Measurements from ENCODE around the gene RBPJL. TPM values are rescaled to one million over a fixed set of nuclear protein-coding genes. Genes with fewer than 3 reads are reported as not detected.

Gene RBPJL
- total and polyA plus RNA-seq, 7 donors, result 1.8 TPM; not detected in 6

GRCh38 chr20:45317826-45318225, 11.2 kb downstream of the RBPJL start:
- H3K4me3 ChIP-seq, result no peak overlapping the region

DNA sequence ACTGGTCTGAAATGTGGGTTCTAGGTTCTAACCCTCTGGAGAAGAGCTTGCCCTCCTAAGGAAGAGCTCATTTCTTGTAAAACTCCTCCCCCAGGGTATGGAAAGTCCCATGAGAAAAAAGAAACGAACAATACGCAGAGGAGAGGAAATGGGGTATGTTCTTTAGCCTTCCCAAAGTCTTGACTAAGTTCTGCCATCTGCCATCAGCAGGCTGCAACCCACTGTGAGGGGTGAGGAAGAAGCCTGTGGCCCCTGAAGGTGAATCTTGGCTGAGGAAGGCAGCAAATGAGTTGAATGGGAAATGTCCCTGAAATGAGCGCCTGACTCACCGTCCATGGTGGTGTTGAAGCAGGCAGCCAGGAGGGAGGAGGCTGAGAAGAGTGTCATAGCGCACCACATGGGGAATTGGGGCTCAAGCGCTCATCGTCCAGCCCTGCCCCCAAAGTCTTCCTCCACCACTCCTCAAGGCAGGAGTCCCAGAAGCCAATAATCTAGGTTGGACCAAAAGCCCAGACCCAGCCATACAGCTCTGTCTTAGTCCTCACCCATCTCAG, 11.8 kb downstream of the RBPJL start:
- Histone ChIP-seq H3K4me1 (peaks cover 0 to 8% (median 2%) of the 10 kb centered on the region in 4 donors), H3K36me3 (no peaks in the 10 kb centered on the region), H3K4me3 (no peak overlapping the region), H3K9me3 (no peaks in the 10 kb centered on the region), H3K27me3 (peaks cover 3 to 38% (median 18%) of the 10 kb centered on the region in 3 donors), H3K27ac (no peak overlapping the region)
- intact Hi-C loops (cut with DNase I), result loop anchor here (2.0 kb wide), 1 partner anchor 452 kb away; no protein-coding TSS in a partner anchor
- DNase-seq, result no peak
- WGBS, 2 donors, result 76 to 78% methylated on average over 7 of the region's 7 CpGs
- TF ChIP-seq POLR2AphosphoS5 (IDR thresholded peaks at IDR 0.05), result no peak
- no peak for TF ChIP-seq POLR2A (IDR thresholded peaks at IDR 0.05)
- TF ChIP-seq CTCF (IDR thresholded peaks at IDR 0.05), result no peak
- TF ChIP-seq EP300 (IDR thresholded peaks at IDR 0.05), result no peak

More at GRCh38 chr20:45317826-45318225, 11.2 kb downstream of the RBPJL start:
- no peak for TF ChIP-seq POLR2AphosphoS5 (IDR thresholded peaks at IDR 0.05)
- TF ChIP-seq POLR2A (IDR thresholded peaks at IDR 0.05), result no peak
- no peak for TF ChIP-seq CTCF (IDR thresholded peaks at IDR 0.05)
- no peak for TF ChIP-seq EP300 (IDR thresholded peaks at IDR 0.05)
- WGBS, 2 donors, result 75 to 88% methylated on average over 3 of the region's 3 CpGs
- intact Hi-C loops (cut with DNase I), result loop anchor here (2.0 kb wide), 1 partner anchor 453 kb away; no protein-coding TSS in a partner anchor
- no peaks in the 10 kb centered on the region for H3K36me3 ChIP-seq
- H3K27me3 ChIP-seq, result peaks cover 3 to 39% (median 18%) of the 10 kb centered on the region in 3 donors
- no peak for DNase-seq
- H3K9me3 ChIP-seq, result no peaks in the 10 kb centered on the region
- H3K27ac ChIP-seq, result no peak overlapping the region
- peaks cover 0 to 8% (median 2%) of the 10 kb centered on the region in 4 donors for H3K4me1 ChIP-seq

- H3K36me3 ChIP-seq, result no peaks in the 10 kb centered on the region
- 81 to 86% methylated on average over 2 of the region's 2 CpGs for WGBS, 2 donors
- peaks cover 3 to 34% (median 13%) of the 10 kb centered on the region in 3 donors for H3K27me3 ChIP-seq
- DNase-seq, result no peak
- TF ChIP-seq CTCF (IDR thresholded peaks at IDR 0.05) (no peak), POLR2AphosphoS5 (IDR thresholded peaks at IDR 0.05) (no peak), POLR2A (IDR thresholded peaks at IDR 0.05) (no peak), EP300 (IDR thresholded peaks at IDR 0.05) (no peak)
- H3K27ac ChIP-seq, result no peak overlapping the region
- no peak overlapping the region for H3K4me3 ChIP-seq
- intact Hi-C loops (cut with DNase I), result loop anchor here (1.0 to 2.0 kb wide), 2 partner anchors 118 to 452 kb away; no protein-coding TSS in a partner anchor
- H3K9me3 ChIP-seq, result no peaks in the 10 kb centered on the region
- H3K4me1 ChIP-seq, result peaks cover 0 to 8% (median 2%) of the 10 kb centered on the region in 4 donors
Measured at GRCh38 chr20:45318948-45319347, 12.3 kb downstream of the RBPJL start.

DNA sequence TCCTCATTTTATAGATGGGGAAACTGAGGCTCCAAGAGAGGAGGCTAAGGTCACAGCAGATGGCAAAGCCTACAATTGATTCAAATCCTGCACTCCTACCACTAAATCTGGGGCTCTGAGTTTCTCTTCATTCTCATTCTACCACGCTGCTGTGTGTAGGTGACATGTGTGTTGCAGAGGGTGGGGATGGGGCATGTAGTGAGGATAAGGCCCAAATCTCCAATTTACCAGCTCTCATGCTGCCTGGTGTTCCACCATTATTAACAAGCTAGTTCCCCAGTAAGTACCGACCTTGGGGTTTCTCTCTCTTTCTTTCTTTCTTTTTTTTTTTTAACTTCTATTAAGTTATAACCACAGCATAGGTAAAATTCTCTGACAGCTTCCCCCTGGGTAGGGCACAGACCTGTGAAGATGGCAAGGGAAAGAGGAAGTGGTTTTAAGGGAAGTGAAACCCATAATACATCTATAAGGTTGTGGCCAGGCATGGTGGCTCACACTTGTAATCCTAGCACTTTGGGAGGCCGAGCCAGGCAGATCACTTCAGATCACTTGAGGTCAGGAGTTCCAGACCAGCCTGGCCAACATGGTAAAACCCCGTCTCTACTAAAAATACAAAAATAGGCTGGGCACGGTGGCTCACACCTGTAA, 14.4 kb downstream of the RBPJL start:
- H3K27ac ChIP-seq, result no peak overlapping the region
- peaks cover 5 to 18% (median 11%) of the 10 kb centered on the region in 4 donors for H3K36me3 ChIP-seq
- H3K27me3 ChIP-seq, result peaks cover 3 to 15% (median 9%) of the 10 kb centered on the region in 3 donors
- no peak overlapping the region for H3K4me3 ChIP-seq
- H3K4me1 ChIP-seq, result peaks cover 0 to 6% (median 2%) of the 10 kb centered on the region in 4 donors
- no peak for DNase-seq
- TF ChIP-seq EP300 (IDR thresholded peaks at IDR 0.05) (no peak), POLR2A (IDR thresholded peaks at IDR 0.05) (no peak), CTCF (IDR thresholded peaks at IDR 0.05) (no peak), POLR2AphosphoS5 (IDR thresholded peaks at IDR 0.05) (no peak)
- intact Hi-C loops (cut with DNase I), result loop anchor here (5.0 kb wide), 1 partner anchor 41 kb away; the partner anchor contains the start of gene SYS1
- 56 to 60% methylated on average over 5 of the region's 5 CpGs for WGBS, 2 donors
- H3K9me3 ChIP-seq, result no peaks in the 10 kb centered on the region
